T-cell (primary cell): Measurements from ENCODE around the gene EHD4. TPM values are rescaled to one million over a fixed set of nuclear protein-coding genes. Genes with fewer than 3 reads are reported as not detected.

Experiments used
- ATAC-seq, 4 experiments: fragments of 200-7000 bp in 3 of 4; fragments of 150-1000 bp in 1 of 4; cut with Tn5 transposase; replicated peaks in 1 of 4; 1 replicate in 3 of 4; 2 replicates in 1 of 4; pipeline ENCODE4 v1.10.0; 2021; ENCODE audit warnings: moderate library complexity in 3 of 4, mild to moderate bottlenecking in 2 of 4, moderate number of reproducible peaks in 1 of 4
- CTCF ChIA-PET, 2 donors: fragments of 300-600 bp; sonication (Branson Sonifier 250); formaldehyde crosslinking; loops; one replicate each; lab custom pipeline; 2022; ENCODE audit warnings: antibody characterized with exemption in 2 of 2; lab: Charles Lee
- POLR2A ChIA-PET, 2 donors: fragments of 300-600 bp; sonication (Branson Sonifier 250); formaldehyde crosslinking; loops; one replicate each; lab custom pipeline; 2022; ENCODE audit warnings: antibody characterized with exemption in 2 of 2; lab: Charles Lee
- DNase-seq, 35 experiments: peaks; one replicate each; pipeline versions ENCODE4 v3.0.0 to v3.0.0-alpha.2; 2013 to 2023
- H3K27ac ChIP-seq: one replicate; pipeline ENCODE4 v1.5.1; 2013; ENCODE audit warnings: low read length
- H3K27me3 ChIP-seq, 2 experiments: replicated peaks in 1 of 2; 1 replicate in 1 of 2; 2 replicates in 1 of 2; pipeline versions ENCODE4 v1.6.1 to v1.7.0; 2013; ENCODE audit warnings: low read length in 1 of 2, mixed read lengths in 1 of 2; ENCODE audit not compliant: control insufficient read depth in 2 of 2, insufficient read depth in 2 of 2; ENCODE audit errors: extremely low read depth in 1 of 2
- H3K36me3 ChIP-seq, 2 donors: 1 replicate in 1 of 2; 2 replicates in 1 of 2; pipeline versions ENCODE4 v1.6.1 to v1.7.0; 2013; ENCODE audit warnings: low read length in 1 of 2; ENCODE audit not compliant: control insufficient read depth in 2 of 2, insufficient read depth in 1 of 2; ENCODE audit errors: extremely low read depth in 1 of 2
- H3K4me1 ChIP-seq, 2 experiments: 1 replicate in 1 of 2; 2 replicates in 1 of 2; pipeline versions ENCODE4 v1.6.1 to v1.7.0; 2013; ENCODE audit warnings: low read length in 2 of 2, mixed read lengths in 1 of 2; ENCODE audit not compliant: insufficient read depth in 2 of 2, control insufficient read depth in 1 of 2; ENCODE audit errors: extremely low read depth in 1 of 2
- H3K4me3 ChIP-seq, 2 donors: 1 replicate in 1 of 2; 2 replicates in 1 of 2; pipeline versions ENCODE4 v1.5.1 to v1.7.0; 2013; ENCODE audit warnings: mild to moderate bottlenecking in 2 of 2, low read length in 1 of 2, moderate library complexity in 1 of 2; ENCODE audit not compliant: control insufficient read depth in 1 of 2; ENCODE audit errors: extremely low read depth in 1 of 2
- H3K9me3 ChIP-seq: 2 replicates; pipeline ENCODE4 v1.7.0; 2013
- H3K27ac Mint-ChIP-seq, 2 donors: one replicate each; pipeline ENCODE4 v1.8.0; 2020 to 2021; ENCODE audit warnings: mild to moderate bottlenecking in 2 of 2, mixed read lengths in 2 of 2
- H3K27me3 Mint-ChIP-seq, 2 donors: one replicate each; pipeline ENCODE4 v1.8.0; 2021 to 2022; ENCODE audit warnings: mixed read lengths in 2 of 2
- H3K36me3 Mint-ChIP-seq: one replicate; pipeline ENCODE4 v1.8.0; 2021; ENCODE audit warnings: mixed read lengths
- H3K4me1 Mint-ChIP-seq, 3 donors: one replicate each; pipeline ENCODE4 v1.8.0; 2020 to 2022; ENCODE audit warnings: mixed read lengths in 3 of 3, mild to moderate bottlenecking in 1 of 3
- H3K4me3 Mint-ChIP-seq, 3 donors: one replicate each; pipeline ENCODE4 v1.8.0; 2020 to 2022; ENCODE audit warnings: mild to moderate bottlenecking in 3 of 3, mixed read lengths in 3 of 3, moderate library complexity in 3 of 3
- H3K9me3 Mint-ChIP-seq, 3 donors: one replicate each; pipeline ENCODE4 v1.8.0; 2020 to 2022; ENCODE audit warnings: mixed read lengths in 3 of 3
- WGBS: methylation state at CpG from one replicate; pipeline ENCODE4 v1.1.5; 2013; ENCODE audit warnings: missing lambda C conversion rate; ENCODE audit not compliant: insufficient coverage; 5-methylcytosine and 5-hydroxymethylcytosine counted together
- total RNA-seq, 35 experiments: library from RNA in 6 of 35; stranded (reverse) in 6 of 35; fragments of 120-200 nt in 1 of 35; gene quantifications; one replicate each; pipeline versions ENCODE4 v1.2.1 to v1.2.4 and lab custom pipeline; 2013 to 2026

The EHD4 gene
- total RNA-seq, 5 donors from 2014 or later (not counting 1 experiment from before 2014, with no cell fraction given), result 11.7 to 46.8 (median 16.8) TPM

DNA sequence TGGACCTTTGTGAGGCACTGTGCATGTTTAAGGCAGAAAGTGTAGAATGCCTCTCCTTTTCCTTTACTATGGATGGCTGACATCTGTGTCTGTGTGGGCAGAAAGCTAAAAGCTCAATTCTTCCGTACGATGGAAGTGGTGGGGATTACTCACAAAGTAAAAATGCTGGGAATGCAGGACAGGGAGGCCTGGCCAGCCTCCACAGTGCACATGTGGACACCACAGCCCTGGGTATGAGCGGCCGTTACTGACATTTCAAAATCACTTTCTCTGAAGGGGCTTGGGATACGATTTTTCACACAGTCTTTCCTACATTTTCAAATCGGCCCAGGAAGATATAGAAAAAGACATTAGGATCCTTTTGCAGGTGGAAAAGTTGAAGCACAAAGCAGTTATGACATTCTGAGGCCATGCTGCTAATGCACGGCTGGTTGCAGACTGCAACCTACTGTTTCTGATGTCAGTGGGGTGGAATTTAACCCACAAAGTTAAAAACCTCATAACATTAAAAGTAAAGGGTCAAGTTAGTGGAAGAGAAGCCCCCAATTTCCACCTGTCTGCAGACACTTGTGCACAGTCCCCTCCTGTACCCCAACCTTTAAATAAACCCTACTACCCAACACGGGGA is 27.9 kb downstream of the EHD4 start:
- no peak overlapping the region for H3K27ac ChIP-seq
- H3K27me3 ChIP-seq, result no peaks in the 10 kb centered on the region
- H3K4me3 Mint-ChIP-seq, result no peak overlapping the region
- CTCF ChIA-PET, result no interaction called here
- H3K4me3 ChIP-seq, result no peak overlapping the region
- H3K9me3 ChIP-seq, result no peaks in the 10 kb centered on the region
- H3K27ac Mint-ChIP-seq, result peak overlapping the region in 1 of 2 donors; percentile 59
- H3K4me1 ChIP-seq, result peaks cover 0 to 14% of the 10 kb centered on the region in 2 experiments
- no peaks in the 10 kb centered on the region for H3K9me3 Mint-ChIP-seq
- POLR2A ChIA-PET, result interaction anchor here in 1 of 2 donors (0.6 kb wide), 2 partner anchors 24 to 568 kb away, joined by 3 to 12 read pairs; no protein-coding TSS in a partner anchor
- H3K36me3 ChIP-seq, result peaks cover 5 to 7% of the 10 kb centered on the region in 2 donors
- no CpG with 5 or more reads among the region's 8 CpGs for WGBS
- ATAC-seq, result no peak
- DNase-seq, result no peak
- H3K4me1 Mint-ChIP-seq, result peaks cover 5 to 20% (median 19%) of the 10 kb centered on the region in 3 donors
- no peaks in the 10 kb centered on the region for H3K27me3 Mint-ChIP-seq
- H3K36me3 Mint-ChIP-seq, result peaks cover 23% of the 10 kb centered on the region

DNA sequence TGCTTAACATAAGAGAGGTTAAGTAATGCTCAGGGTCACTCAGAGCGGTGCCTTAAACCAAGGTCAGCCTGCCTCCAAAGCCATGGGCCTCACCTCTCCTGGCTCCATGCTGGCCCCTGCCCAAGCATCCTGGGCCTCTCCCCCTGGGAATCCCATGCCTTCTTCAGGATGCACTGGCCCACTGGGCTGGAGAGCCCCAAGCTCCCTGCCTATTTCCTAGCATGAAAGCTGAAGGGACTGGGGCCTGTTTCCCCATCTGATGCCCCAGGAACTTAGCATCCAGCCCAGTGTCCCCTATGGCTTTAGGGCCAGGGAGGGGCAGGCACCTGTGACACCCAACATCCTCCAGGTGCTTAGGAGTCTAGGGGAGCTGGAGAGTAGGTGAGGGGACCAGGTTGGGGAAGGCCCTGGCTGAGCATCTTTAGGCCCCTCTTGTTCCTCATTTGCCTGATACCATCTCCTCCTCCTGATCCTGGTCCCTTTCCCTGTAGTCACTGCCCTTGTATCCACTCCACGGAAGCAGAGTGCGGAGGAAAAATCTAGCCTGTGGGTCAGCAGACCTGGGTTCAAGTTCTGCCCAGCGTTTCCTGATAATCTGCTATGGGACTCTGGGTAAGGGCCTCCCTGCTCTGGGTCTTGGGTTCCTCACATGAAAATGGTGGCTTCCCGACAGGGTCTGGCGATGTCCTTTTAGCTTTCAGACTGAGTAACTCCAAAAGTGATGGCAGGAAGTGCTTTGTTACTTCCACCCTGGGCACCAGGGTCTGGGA is 28.6 kb downstream of the EHD4 start:
- H3K27me3 ChIP-seq, result no peaks in the 10 kb centered on the region
- H3K9me3 Mint-ChIP-seq, result no peaks in the 10 kb centered on the region
- H3K9me3 ChIP-seq, result no peaks in the 10 kb centered on the region
- no peak overlapping the region for H3K4me3 ChIP-seq
- H3K36me3 Mint-ChIP-seq, result peaks cover 23% of the 10 kb centered on the region
- peaks cover 3 to 14% of the 10 kb centered on the region in 2 experiments for H3K4me1 ChIP-seq
- DNase-seq (no peak), ATAC-seq (no peak)
- peak overlapping the region; percentile 49 to 59 for H3K27ac Mint-ChIP-seq
- WGBS, result 100% methylated on average over 6 of the region's 6 CpGs
- ChIA-PET POLR2A (interaction anchor here in 1 of 2 donors (0.6 kb wide), 1 partner anchor 567 kb away, joined by 3 read pairs; no protein-coding TSS in a partner anchor), CTCF (no interaction called here)
- H3K27ac ChIP-seq, result no peak overlapping the region
- no peak overlapping the region for H3K4me3 Mint-ChIP-seq
- no peaks in the 10 kb centered on the region for H3K27me3 Mint-ChIP-seq
- peaks cover 7 to 23% (median 22%) of the 10 kb centered on the region in 3 donors for H3K4me1 Mint-ChIP-seq
- H3K36me3 ChIP-seq, result peaks cover 5 to 7% of the 10 kb centered on the region in 2 donors

DNA sequence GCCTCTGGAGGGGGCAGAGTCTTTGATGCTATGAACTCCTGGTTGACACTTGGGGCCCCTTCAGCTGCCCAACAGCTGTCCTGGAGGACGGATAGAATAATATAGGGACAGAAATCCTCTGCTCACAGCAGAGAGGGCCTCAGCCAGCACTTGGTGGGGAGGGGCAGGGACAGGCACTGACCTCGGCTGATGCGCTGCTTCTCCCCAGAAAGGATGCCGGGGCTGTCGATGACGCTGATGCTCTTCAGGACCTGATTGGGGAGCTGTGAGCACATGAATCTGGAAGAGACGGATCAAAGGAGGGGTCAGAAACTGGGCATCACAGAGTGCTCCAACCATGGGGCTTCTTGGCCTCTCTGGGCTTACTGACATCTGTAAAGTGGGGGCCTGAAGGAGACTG is 29.5 kb downstream of the EHD4 start:
- 93% methylated on average over 6 of the region's 7 CpGs for WGBS
- Mint-ChIP-seq H3K9me3 (no peaks in the 10 kb centered on the region), H3K27me3 (no peaks in the 10 kb centered on the region), H3K4me3 (no peak overlapping the region), H3K4me1 (peaks cover 16 to 31% (median 29%) of the 10 kb centered on the region in 3 donors), H3K36me3 (peaks cover 23% of the 10 kb centered on the region), H3K27ac (peak overlapping the region; percentile 64 to 83)
- Histone ChIP-seq H3K4me1 (peaks cover 12 to 19% of the 10 kb centered on the region in 2 experiments), H3K36me3 (peaks cover 5 to 7% of the 10 kb centered on the region in 2 donors), H3K27ac (no peak overlapping the region), H3K4me3 (no peak overlapping the region), H3K27me3 (no peaks in the 10 kb centered on the region), H3K9me3 (no peaks in the 10 kb centered on the region)
- no peak for ATAC-seq
- ChIA-PET POLR2A (no interaction called here), CTCF (no interaction called here)
- no peak for DNase-seq

DNA sequence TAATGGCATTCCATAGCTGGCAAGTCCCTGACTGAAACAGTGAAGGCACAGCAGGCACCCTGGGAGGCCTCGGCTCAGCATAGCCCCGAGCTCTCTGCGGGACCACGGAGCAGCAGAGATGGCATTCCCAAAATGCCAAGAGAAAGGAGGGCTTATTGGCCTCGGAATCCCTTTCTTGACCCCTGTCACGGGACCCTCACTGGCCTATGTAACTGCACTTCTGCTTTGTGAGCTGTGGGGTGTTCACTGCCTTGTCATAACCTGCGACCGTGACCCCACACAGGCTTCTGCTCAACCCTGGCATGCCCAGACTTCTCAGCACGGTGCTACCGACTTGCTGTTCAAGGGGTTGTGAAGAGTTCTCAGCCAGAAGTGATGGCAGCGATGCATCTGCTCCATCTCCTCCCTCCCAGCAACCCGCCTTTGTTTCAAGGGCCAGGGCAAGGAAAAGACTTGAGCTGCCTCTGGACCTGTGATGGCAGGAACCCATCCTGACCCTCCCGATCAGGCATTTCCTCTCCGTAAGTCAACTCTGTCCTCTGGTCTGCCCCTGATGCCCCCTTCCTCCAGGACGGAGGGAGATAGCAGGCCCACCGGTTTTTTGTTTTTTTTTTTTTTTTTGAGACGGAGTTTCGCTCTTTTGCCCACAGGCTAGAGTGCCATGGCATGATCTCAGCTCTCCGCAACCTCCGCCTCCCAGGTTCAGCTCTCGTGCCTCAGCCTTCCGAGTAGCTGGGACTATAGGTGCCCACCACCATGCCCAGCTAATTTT is 30.5 kb downstream of the EHD4 start:
- H3K27ac Mint-ChIP-seq, result peak overlapping the region in 1 of 2 donors; percentile 44
- POLR2A ChIA-PET, result interaction anchor here in 1 of 2 donors (0.6 kb wide), 1 partner anchor 23 kb away, joined by 4 read pairs; no protein-coding TSS in a partner anchor

GRCh38 chr15:41940441-41940857 is 31.9 kb downstream of the EHD4 start:
- ChIA-PET POLR2A (interaction anchor here in 1 of 2 donors (0.6 kb wide), 1 partner anchor 261 kb away, joined by 3 read pairs; no protein-coding TSS in a partner anchor), CTCF (interaction anchor here in 1 of 2 donors (1.3 kb wide), 1 partner anchor 32 kb away, joined by 3 read pairs; the partner anchor contains the start of gene EHD4)
- peaks cover 40 to 53% (median 53%) of the 10 kb centered on the region in 3 donors for H3K4me1 Mint-ChIP-seq
- WGBS, result 53% methylated on average over 6 of the region's 13 CpGs
- H3K9me3 ChIP-seq, result no peaks in the 10 kb centered on the region
- peaks cover 5 to 7% of the 10 kb centered on the region in 2 donors for H3K36me3 ChIP-seq
- ATAC-seq (peak in 2 of 4 experiments; percentile 16 to 30), DNase-seq (peak in 16 of 35 experiments; percentile 10 to 40 (median 26))
- peak overlapping the region; percentile 26 for H3K27ac ChIP-seq
- no peaks in the 10 kb centered on the region for H3K27me3 ChIP-seq
- H3K27me3 Mint-ChIP-seq, result no peaks in the 10 kb centered on the region
- peak overlapping the region; percentile 87 to 93 for H3K27ac Mint-ChIP-seq
- H3K4me3 Mint-ChIP-seq, result no peak overlapping the region
- peaks cover 21% of the 10 kb centered on the region for H3K36me3 Mint-ChIP-seq
- H3K4me3 ChIP-seq, result no peak overlapping the region
- no peaks in the 10 kb centered on the region for H3K9me3 Mint-ChIP-seq
- peaks cover 35 to 42% of the 10 kb centered on the region in 2 experiments for H3K4me1 ChIP-seq

More for the DNA sequence above, 30.5 kb downstream of the EHD4 start:
- Histone ChIP-seq H3K4me3 (no peak overlapping the region), H3K9me3 (no peaks in the 10 kb centered on the region), H3K36me3 (peaks cover 5 to 7% of the 10 kb centered on the region in 2 donors), H3K27me3 (no peaks in the 10 kb centered on the region), H3K4me1 (peaks cover 22 to 30% of the 10 kb centered on the region in 2 experiments), H3K27ac (no peak overlapping the region)
- Mint-ChIP-seq H3K9me3 (no peaks in the 10 kb centered on the region), H3K36me3 (peaks cover 21% of the 10 kb centered on the region), H3K4me1 (peaks cover 26 to 39% (median 39%) of the 10 kb centered on the region in 3 donors), H3K27me3 (no peaks in the 10 kb centered on the region), H3K4me3 (no peak overlapping the region)
- 88% methylated on average over 15 of the region's 22 CpGs for WGBS
- CTCF ChIA-PET, result interaction anchor here (0.7 to 1.3 kb wide), 4 partner anchors 26 to 594 kb away, joined by 3 read pairs; partner anchors contain the start of gene EHD4 (in 1 of the 2)
- DNase-seq (no peak), ATAC-seq (no peak)
